ENCODE measurements around the gene MAD1L1.
"Not testable (repeated sequence)": the region's sequence is repeated elsewhere in the genome, so short reads cannot be mapped to it uniquely, and the experiment has no call there.

The MAD1L1 gene

DNA sequence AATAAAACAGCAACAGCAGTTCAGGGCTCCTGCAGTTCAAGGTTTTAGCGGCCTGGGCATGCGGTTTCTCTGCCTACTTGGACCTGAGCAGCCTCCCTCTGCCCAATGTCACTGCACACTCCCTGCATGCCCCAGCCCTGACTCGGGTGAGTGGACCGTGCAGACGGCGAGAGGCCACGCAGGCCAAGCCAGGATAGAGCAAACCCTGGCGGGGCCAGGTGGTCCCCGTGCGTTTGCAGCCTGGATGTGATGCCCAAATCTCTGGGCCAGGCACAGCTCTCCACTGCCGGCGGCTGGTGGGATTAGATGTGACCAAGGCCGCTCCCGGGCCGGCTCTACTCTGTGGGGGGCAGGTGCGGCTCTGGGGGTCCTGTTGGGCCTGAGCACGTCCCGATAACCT lies 392.0 kb downstream of the MAD1L1 start:
- not testable (repeated sequence) for DNase-seq

DNA sequence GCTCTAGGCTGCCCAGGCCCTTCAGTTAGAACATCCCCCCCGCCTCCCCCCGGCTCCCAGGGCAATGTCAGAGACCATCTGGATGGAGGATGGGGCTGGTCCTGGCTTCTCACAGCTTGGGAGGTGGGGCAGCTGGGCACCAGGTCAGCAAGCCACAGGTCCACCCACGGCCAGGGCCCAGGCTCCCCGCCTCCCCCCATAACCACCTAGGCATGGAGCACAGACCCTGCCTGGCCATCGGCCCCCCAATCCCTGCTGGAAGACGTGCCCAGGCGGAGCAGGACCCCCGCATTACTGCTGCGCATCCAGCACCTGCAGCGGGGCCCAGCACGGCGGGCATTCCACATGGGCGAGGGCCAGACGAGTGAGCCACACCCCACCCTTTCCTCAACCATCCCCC lies 393.0 kb downstream of the MAD1L1 start:
- no peak for DNase-seq

DNA sequence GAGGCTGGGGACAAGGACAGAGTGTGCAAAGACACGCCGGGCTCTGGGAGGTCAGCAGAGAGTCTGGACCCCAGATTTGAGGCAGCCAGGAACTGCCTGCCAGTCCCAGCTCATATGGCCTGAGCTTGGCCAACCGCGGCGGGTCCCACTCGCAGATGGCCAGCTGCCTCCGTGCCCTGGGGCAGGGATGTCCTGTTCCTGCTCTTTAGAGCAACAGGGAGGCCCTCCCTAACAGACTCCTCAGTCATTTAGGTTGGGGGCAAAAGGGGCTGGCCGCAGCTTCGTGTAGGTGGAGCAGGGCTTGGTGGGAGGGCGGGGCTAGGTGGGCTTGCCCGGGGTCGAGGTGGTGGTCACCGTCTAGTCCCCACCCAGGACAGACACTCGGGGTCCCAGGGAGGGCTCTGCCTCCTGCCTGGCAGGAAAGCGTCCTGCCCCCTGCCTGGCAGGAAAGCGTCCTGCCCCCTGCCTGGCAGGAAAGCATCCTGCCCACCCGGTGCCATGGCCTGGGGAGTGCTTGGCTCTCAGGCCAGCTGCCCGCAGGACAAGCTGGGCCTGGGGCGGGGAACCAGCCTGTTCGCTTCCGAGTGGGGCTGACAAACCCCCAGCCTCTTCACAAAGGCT lies 393.7 kb downstream of the MAD1L1 start:
- not testable (repeated sequence) for DNase-seq

DNA sequence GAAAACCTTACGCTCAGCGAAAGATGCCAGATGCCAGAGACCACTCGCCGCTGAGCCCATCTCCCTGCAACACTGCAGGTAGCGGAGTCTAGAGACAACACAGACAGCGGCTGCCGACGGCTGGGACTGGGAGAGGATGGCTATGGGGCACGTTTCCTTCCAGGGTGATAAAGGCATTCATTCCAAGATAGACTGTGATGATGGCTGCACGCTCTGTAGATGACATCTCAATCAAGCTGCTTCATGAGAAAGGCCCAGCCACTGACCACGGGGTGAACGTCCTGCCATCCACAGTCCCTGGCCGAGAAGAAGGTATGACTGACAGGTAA lies 394.2 kb downstream of the MAD1L1 start:
- DNase-seq = not testable (repeated sequence)

DNA sequence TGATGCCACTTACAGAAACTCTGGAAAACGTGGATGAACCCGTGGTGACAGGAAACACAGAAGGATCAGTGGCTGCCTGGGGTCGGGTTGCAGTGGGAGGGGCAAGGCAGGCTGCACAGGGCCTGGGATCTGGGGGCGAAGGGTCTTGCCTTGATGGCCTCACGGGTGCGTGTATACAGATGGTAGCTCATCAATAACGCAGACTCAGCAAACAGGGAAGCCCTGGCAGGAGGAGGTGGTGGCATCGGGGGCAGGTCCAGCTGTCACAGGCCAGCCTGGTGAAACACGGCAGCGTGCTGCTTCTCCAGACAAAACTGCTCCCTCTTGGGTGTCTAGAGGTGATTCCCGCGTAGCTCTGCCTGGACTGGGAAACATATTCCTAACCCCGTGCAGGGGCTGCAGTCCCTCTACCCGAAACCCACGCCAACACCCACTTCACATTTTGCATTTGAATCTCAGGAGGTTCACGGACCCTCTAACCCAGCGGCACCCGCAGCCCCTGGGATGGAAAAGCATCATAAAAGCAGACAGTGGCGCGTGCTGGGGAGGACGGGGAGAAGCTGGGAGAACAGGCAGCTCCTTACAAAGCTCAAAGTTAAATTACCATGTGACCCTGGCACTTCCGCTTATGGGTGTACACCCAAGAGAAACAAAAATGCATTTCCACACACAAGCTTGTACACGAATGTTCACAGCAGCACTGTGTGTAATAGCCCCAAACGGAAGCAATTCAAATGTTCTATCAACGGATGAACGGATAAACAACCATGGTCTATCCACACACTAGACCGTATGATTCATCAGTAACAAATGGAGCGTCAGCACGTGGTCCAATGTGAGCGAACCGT lies 394.8 kb downstream of the MAD1L1 start:
- DNase-seq = not testable (repeated sequence)

DNA sequence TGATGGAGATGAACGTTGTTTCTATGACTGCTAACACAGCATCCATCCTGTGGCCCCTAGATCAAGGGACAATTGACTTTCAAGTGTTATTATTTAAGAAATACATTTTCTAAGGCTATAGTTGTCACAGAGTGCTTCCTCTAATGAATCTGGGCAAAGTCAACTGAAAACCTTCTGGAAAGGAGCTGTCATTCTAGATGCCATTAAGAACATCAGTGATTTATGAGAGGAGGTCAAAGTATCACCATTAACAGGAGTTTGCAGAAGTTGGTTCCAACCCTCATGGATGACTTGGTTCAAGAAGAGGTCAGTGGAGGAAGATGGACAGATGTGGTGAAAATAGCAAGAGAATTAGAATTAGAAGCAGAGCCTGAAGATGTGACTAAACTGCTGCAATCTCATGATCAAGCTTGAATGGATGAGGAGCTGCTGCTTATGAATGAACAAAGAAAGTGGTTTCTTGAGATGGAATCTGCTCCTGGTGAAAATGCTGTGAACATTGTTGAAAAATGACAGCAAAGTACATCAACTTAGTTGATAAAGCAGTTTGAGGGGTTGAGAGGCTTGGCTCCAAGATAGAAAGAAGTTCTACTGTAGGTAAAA lies 400.7 kb downstream of the MAD1L1 start:
- DNase-seq = not testable (repeated sequence)

DNA sequence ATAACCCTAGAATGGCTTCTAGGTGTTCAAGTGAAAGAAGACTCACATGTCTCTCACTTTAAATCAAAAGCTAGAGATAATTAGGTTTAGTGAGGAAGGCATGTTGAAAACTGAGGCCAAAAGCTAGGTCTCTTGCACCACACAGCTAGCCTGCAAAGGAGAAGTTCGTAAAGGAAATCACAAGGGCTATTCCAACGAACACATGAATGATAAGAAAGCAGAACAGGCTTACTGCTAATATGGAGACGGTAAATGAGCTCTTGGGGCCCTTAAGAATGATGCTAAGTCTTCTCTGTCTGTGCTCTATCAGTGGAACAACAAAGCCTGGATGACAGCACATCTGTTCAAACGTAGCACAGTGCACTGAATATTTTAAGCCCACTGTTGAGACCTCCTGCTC lies 401.3 kb downstream of the MAD1L1 start:
- not testable (repeated sequence) for DNase-seq

DNA sequence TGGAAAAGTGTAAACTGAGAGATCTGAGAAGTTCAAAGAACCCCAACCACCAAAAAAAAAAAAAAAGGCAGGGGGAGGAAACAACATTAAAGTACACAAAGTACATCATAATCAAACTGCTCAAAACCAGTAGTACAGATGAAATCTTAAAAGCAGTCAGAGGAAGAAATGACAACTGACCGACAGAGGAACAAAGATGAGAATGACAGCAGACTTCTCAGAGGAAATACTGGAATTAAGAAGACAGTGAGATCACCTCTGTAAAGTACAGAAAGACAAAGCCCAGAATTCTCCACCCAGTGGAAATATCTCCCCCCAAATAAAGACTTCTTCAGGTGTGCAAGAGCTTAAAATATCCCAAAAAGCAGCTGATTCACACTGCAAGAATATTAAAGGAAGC lies 403.1 kb downstream of the MAD1L1 start:
- DNase-seq = not testable (repeated sequence)

DNA sequence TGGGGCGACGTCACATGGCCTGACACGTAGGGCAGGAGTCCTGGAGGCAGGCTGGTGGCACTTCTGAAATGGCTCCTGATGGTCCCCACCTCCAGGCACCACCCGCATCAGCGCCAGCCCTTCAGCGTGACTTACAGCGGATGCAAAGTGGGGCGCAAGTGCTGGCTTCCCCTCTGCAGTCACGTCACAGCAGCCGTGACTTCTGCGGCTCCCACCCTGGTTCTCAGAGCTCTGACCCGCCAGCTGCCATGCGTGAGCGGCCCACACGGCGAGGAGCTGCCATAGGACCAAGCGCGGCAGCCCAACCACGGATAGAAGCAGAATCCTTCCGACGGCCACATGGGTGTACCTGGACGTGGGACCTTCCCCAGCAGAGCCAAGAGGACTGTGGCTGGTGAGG lies 403.6 kb downstream of the MAD1L1 start:
- no peak for DNase-seq

DNA sequence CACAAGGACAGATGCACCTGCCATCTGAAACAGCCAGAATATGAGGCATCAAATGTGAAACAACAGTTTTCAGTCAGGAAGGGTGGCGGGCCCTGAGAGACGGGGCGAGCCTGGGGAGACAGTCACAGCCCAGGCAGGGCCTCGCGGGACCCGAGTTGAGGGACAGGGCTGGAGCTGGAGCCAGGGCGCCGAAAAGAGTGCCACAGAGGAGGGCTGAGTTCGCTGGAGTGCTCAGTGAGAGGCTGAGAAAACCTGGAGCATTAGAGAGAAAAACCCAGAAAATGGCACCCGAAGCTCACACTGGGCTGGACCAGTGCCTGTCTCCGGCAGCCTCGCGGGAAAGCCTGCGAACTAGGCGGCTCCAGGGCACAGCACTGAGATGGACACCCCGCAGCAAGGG lies 404.6 kb downstream of the MAD1L1 start:
- DNase-seq = not testable (repeated sequence)

DNA sequence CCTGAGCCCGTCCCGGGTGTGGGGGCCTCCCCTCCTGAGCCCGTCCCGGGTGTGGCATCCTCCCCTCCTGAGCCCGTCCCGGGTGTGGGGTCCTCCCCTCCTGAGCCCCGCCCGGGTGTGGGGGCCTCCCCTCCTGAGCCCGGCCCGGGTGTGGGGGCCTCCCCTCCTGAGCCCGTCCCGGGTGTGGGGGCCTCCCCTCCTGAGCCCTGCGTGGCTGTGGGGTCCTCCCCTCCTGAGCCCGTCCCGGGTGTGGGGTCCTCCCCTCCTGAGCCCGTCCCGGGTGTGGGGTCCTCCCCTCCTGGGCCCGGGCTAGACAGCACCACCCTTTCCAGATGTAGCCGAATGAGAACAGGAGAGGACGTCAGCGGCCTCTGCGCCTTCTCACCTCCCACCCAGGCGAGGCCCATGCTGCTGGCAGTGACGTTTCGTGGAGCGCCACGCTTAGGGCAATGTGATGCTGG lies 405.2 kb downstream of the MAD1L1 start:
- DNase-seq = not testable (repeated sequence)

DNA sequence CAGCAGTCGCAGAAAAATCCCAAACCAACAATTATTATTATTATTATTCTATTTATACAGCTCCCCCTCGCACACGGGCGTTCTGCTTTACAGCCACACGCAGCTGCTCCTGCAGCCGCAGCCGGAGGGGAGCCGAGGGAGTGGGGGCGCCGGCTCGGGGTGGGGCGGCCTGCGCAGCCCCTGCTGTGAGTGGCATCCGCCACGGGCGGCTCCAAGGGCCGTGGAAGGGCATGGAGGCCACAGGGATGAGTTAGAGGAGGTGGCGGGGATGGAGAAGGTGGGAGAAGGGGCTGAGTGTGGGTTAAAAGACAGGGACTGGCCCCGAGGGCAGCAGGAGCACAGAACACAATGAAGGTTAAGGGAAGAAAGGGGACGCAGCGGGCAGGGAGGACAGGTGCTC lies 405.8 kb downstream of the MAD1L1 start:
- DNase-seq = not testable (repeated sequence)

DNA sequence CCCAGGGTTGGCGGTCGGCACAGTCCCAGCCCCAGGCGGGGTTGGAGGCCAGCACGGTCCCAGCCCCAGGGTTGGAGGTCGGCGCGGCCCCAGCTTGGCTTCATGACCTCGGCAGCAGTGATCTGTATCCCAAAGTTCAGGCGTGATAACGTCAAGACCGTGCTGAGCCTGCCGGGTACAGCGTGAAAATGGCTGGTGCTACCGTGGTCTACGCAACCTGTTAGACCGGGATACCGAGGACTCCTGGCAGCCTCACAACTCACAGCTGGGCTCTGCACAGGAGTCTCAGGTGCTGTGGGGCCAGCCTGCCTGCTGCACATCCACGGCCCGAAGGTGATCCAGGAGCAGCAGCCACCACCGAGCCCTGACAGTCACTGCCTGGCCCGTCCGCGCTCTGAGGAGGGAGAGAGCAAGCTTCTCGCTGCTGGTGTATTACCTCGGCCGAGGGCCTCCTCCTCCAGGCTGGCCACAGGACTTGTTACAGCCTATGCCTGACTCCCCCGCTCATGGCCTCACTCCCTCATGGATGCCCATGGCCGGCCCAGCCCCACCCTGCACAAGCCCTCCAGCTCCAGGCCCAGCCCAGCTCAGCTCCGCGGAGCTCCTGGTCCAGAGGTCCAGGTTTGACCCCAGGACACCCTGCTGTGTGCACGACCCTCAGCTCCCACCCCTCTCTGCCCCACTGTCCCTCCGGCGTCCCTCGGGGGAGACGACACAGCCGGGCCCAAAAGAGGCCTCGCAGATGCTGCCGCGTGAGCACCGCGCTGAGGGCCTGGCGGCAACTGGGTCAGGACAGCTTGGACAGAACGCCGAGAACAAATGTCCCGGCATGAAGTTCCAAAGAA lies 406.6 kb downstream of the MAD1L1 start:
- no peak for DNase-seq

DNA sequence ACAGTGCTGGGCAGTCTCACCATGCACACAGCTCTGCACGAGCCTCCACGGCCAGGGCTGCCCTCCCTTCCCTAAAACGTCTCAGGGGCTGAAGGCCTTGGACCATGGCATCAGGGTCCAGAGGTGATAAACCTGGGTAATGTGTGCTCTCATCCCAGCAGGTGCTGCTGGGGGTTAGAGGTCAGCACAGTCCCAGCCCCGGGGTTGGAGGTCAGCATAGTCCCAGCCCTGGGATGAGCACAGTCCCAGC lies 407.2 kb downstream of the MAD1L1 start:
- DNase-seq = not testable (repeated sequence)

DNA sequence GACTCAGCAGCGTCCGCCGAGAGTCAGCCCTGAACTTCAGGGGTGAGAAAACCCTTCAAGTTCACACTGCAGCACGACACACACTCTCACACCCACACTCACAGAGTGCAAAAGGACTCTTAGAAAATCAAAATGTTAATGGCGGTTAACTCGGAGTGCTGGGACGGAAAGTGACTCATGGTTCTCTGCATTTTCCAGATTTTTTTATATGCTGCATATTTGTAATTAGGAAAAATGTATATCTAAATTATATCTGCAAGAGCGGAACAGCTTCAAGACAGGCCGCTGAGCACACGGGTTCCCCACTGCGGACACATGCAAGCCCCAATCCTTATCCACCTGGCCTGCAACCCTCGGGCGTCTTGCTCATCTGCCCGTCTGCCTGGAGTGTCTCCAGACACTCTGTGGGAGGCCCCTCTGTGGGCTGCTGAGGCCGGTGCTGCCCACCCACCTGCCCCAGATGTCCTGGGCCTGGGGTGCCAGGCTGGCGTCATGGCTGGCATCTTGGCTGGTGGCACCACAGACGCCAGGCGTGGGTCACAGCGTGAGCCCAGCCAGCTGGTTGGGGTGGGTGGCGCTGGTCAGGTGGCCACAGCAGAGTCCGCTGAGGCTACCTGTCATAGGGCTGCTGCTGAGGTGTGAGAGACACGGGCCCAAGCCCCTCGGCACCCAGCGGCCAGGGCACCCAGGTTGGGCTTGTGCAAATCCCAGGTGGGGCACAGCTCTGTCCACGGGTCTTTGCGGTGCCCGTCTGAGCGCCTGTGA lies 407.7 kb downstream of the MAD1L1 start:
- not testable (repeated sequence) for DNase-seq

DNA sequence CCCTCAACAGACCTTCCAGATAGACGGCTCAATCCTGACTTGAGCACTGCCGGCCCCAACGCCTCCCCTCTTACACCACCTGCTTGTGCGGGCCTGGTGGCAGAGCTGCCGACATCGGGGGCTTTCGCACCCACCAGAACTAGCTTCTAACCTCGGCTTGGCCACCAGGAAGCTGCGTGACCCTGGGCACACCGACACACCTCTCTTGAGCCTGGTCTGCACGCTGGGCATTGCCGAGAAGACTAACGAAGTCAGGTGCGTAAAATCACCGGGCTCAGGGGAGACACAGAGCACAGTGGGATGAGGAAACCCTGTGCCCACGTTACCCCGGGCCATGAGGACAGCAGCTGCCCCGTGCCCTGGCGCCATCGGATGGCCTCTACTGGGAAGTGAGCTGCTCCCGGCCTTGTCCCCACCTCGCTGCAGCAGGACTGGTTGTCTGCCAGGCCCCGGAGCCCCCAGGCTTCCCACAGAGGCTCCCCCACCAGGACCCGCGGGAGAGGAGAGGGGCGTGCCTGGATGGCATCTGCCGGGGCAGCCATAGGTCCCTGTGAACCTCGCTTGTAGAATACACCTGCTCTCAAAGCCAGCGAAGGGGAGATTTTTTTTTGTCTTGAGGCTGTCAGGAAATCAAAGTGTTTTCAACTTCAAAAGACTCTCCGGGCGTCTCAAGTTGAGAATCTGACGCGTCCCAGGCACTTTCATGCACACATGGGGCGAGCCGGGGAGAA lies 408.4 kb downstream of the MAD1L1 start:
- peak; percentile 41 for DNase-seq

DNA sequence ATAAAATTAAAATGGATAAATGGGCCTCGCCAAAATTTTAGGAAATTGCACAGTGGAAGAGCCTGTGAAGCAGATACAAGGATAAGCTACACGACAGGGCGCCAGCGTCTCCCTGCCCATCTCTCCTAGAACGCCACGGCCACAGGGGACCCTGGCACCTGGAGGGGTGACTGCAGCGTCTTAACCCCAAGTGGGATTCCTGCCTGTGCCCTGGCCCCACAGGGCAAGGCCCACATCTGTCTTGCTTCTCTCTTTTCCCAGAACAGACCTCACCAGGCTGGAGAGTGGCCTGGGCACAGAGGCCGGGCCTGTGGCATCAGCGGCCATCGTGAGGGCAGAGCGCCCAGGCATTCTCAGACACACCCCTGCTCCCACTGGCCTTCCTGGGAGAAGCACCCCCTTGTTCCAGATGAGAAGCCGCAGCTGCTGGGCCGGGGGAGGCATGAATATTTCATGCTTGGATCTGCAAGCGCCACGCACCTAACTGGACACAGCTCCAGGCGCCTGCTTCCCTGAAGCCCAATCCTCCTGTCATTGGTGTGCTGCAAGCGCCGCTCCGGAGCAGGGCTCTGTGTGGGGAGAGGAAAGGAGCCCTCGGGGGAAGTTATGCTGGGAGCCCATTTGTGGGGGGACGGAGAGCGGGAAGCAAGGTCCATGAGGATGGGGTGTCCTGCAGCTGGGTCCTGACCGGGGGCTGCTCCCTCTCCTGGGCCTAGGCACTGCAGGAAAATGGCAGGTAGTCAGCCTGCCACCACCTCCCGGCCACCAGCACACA lies 409.2 kb downstream of the MAD1L1 start:
- DNase-seq = no peak

DNA sequence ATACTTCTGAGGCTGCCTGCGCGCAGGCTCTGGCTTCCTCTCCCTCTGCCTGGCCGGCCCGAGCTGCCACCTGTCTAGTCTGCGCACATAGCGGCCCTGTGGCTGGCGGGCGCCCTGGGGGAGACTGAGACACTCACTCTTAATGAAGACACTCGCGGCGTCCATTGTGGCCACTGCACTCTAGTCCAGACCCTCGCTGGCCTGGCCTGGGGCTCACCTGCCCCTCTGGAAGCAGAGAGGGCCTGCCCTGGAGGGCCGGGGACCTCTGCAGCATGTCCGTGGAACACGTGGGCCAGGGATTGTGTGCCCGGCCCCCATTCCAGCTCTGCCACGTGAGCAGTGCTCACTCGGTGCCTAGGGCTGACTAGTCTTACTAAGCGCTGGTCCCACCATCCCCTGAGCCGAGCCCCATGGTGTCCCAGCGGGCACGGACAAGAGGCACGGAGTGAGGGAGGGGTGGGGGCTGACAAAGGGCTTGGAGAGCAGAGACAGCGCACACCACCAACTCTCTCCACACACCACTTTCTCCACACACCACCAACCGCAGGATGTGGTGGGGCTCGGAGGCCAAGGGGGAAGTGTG lies 413.4 kb downstream of the MAD1L1 start:
- peak; percentile 18 for DNase-seq

DNA sequence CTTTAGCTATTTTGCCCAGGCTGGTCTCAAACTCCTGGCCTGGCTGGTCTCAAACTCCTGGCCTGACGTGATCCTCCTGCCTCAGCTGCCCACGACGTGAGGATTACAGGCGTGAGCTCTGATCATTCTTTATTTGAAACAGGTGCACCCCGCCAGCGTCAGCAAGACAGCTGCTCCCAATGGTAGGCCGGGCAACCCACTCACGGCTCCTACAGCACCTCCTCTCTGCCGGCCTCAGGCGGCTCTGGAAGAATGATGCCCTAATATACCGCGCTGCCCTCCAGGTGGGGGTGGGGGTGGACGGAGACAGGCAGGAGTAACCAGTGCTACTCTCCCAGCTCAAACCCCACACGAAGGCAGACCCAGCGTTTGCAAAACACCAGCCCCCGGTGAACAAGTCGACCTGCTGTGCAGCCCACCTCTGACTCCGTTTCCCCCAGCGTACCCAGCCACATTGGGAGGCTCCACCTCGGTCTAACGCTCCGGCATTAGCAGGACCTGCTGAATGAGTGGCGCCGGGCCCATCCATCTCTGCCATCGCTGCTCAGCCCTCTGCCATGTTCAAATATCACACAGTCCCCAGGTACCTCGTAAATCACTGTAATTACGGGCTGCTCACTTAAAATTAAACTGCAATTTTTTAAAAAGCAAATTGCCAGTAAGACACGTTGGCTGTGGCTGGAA lies 414.0 kb downstream of the MAD1L1 start:
- no peak for DNase-seq
